Activated naive CD4-positive, alpha-beta T cell treated with anti-CD3 and anti-CD28 coated beads, Interleukin-2, amount 50 U/mL, for 16 hours (primary cell): ENCODE data around the gene TNFAIP8L1.
A peak's percentile ranks its signal among the peaks of the same experiment; 100 is the strongest.

Experiments used
- DNase-seq: peaks from one replicate; pipeline ENCODE4 v3.0.0-alpha.2; 2020

TNFAIP8L1 gene

GRCh38 chr19:4613254-4613751, 26.0 kb upstream of the TNFAIP8L1 start:
- no peak for DNase-seq

DNA sequence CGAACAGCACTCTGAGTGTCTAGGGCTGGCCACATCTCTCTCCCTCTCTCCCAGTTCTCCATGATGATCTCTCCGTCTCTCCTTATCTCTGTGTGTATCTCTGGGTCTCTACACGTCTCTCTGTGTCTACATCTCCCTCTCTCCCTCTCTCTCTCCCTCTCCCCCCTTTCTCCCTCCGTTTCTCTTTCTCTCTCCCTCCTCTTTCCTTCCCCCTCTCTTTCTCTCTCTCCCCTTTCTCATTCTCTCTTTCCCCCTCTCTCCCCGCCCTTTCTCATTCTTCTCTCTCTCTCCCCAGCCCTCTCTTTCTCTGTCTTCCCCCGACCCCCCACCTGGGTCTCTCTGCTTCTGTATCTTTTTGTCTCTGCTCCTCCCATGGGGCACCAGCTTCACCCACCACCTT, 21.3 kb upstream of the TNFAIP8L1 start:
- no peak for DNase-seq

GRCh38 chr19:4619668-4620294, 19.5 kb upstream of the TNFAIP8L1 start:
- no peak for DNase-seq

DNA sequence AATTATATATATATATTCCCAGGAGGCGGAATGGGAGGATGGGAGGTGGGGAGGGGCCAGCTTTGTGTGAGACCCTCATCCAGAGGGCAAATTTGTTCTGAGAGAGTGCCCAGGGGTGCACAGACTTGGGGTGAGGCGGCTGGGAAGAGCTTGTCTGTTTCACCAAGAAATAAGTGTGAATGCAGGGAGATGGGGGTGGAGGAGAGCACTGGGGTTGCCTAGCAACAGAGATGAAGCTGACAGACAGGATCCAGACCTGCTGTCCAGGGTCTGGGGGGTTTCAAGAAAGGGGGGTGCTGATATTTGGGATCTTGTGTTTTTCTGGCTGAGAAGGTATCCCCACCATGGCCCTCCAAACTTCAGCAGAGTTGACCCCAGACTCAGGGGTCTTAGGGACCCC, 18.6 kb upstream of the TNFAIP8L1 start:
- DNase-seq = no peak

- no peak for DNase-seq
Observed at GRCh38 chr19:4622695-4623421, 16.5 kb upstream of the TNFAIP8L1 start.

GRCh38 chr19:4624301-4624700, 15.0 kb upstream of the TNFAIP8L1 start:
- DNase-seq = no peak

DNA sequence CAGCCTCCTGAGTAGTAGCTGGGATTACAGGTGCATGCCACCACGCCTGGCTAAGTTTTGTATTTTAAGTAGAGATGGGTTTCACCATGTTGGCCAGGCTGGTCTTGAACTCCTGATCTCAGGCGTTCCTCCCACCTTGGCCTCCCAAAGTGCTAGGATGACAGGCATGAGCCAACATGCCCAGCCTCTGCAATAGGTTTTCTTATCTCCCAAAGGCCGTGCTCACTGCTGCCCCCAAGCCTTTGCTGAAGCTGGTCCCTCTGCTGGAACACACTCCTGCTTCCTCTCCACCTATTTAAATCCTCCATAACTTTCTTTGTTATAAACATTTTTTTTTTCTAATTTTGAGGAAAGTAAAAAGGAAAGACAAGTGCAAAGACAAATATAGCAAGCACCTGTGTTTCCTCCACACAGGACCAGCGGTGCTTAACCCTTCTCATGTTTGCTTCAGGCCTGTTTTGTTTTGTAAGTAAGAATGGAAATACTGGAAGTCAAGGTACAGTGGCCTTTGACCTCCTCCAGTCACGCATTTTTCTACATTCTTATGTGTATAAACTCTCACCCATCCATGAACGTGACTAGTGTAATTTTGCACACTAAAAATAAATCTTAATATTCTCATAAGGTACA, 14.5 kb upstream of the TNFAIP8L1 start:
- DNase-seq = no peak

GRCh38 chr19:4633140-4633967, 6.0 kb upstream of the TNFAIP8L1 start:
- DNase-seq = peak; percentile 41

DNA sequence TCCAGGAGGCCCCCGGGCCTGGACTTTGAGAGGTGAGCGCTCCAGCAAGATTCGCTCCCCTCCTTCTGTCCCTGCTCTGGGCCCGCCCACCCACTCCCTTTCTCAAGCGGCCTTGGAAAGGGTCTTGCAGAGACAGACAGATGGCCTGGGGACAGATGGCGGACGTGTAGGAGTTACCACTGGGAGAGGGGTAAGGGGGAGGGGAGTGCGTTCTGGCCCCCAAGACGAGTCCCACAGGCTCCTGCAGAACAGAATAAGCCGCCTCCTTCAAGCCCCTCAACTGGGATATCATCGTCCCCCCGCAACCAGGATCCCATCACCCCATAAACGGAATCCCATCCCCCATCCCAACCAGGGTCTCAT, 3.6 kb upstream of the TNFAIP8L1 start:
- DNase-seq = no peak

DNA sequence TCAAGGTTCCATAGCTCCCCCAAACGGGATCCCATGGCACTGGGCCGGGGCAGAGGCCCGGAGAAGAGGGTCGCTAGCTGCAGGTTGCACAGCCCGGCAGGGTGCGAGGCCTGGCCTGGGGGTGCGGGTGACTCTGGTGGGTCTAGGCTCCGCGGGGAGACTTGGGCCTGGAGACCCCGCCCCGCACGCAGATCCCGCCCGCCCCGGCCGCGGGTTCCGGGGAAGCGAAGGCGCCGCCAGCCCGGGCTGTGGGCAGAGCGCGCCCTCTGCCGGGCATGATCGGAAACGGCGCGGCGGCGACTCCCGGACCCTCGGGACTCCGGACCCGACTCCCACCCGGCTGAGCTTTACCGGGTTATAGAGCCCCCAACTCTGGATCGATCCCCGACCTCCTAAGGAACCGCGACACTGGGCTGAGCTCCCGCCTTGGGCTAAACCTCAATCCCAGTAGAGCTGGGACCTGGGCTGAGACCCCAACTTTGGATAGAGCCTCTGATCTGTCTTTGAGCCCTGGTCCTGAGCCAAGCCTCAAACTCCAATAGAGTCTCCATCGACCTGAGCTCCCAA, 3.1 kb upstream of the TNFAIP8L1 start:
- DNase-seq = peak; percentile 79

- DNase-seq = no peak
Observed at GRCh38 chr19:4636761-4637160, 2.6 kb upstream of the TNFAIP8L1 start.

DNA sequence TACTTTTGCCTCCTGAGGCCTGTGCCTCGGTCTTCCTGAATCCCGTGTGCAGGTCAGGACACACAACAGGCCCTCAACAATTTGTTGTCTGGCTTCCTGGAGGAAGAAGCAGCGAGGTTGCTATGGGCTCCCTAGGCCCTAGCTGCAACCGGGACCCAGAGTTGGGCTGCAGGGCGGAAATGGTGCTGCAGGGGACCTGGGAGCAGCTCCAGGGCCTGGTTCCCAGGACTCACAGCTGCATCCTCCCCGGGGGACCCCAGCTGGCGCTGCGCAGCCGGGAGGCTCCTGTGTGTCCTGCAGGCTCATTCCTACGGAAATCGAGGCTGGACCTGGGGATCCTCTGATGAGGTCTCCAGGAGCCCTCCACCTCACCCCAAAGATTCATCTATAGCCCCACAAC, 999 bp upstream of the TNFAIP8L1 start:
- DNase-seq = no peak

- no peak for DNase-seq
Observed at GRCh38 chr19:4639531-4640246, 373 bp downstream of the TNFAIP8L1 start.

- no peak for DNase-seq
Observed at GRCh38 chr19:4640247-4641000, 1.1 kb downstream of the TNFAIP8L1 start.

DNA sequence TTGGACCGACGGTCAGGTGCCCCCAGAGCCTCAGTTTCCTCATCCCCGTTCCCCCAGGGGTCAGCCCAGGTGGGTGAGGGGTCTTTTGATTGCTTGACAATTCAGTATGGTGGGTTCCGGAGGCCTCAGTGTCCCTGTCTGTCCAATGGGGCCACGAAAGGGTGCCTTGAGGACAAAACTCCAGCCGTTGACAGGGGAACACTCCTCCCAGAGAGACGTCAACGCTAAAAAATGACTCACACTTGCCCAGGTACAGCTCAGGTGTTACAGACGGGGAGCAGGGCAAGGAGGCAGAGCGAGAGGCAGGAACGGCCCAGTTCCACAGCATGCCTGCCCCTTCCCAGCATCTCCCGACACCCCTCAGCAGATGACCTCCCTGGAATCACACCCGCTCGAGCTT, 1.8 kb downstream of the TNFAIP8L1 start:
- DNase-seq = no peak

DNA sequence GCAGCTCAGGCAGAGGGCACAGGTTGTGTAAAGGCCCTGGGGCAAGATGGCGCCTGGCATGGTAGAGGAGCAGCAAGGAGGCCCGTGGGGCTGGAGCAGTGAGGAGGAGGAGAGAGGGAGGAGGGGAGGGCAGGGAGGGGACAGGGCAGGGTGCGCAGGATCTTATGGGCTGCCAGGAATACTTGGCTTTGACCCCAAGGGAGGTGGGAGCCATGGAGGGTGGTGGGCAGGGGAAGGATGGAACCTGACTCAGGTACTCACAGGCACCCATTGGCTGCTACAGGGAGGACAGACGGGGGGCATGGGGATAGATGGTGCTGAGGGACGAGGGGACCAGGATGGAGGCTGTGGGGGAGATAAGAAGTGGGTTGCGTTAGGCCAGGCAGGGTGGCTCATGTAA, 3.3 kb downstream of the TNFAIP8L1 start:
- no peak for DNase-seq

DNA sequence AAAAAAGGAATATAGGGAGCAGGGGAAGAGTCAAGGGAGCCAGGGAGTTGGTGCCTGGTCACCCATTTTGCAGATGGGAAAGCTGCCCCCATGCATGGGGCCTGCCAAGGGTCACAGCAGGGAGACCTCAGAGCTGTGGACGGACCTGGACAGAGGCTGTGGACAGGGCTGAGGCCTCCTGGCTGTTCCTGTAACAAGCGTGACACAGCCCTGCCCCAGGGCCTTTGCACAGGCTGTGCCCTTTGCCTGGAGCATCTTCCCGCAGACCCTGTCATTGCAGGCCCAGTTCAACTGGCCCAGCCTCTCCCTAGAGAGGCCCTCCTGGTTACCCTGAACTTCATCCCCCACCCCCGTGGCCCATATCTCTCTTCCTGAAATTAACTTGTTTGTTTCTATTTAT, 6.4 kb downstream of the TNFAIP8L1 start:
- DNase-seq = no peak

DNA sequence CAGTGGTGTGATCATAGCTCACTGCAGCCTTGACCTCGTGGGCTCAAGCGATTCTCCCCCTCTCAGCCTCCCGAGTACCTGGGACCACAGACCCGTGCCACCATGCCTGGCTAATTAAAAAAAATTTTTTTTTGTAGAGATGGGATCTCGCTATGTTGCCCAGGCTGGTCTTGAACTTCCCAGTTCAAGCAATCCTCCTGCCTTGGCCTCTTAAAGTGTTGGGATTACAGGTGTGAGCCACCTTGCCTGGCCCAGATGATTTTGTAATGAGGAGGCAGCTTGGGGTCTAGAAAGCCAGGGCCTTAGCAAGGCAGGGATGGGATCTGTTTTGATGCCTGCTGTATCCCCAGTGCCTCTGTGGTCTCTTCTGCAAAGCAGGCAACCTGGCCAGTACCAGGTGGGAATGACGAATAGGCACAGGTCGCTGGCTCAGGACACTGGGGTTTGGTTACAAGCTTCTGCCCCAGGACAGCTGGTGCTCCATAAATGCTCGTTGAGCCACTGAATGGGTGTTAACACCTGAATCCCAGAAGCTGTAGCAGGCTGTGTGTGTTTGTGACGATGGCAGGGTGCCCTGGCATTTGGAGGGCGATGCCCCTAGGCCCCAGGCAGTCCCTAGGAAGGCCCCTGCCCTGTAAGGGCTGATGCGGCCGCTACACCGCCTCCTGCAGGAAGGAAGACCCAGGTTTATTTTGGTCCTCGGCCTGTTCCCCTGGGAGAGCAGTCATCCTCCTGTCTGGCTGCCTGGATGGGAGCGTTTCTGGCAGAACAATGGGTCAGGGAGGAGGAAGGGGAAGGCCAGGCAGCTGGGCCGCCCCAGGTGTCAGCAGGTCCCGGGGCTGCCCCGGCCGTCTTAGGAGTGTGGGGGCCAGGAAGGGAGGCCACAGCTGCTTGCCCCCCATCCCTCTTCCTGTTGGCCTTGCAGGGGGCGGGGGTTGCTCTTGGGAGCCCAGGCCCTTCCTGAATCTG, 8.6 kb downstream of the TNFAIP8L1 start:
- no peak for DNase-seq

DNA sequence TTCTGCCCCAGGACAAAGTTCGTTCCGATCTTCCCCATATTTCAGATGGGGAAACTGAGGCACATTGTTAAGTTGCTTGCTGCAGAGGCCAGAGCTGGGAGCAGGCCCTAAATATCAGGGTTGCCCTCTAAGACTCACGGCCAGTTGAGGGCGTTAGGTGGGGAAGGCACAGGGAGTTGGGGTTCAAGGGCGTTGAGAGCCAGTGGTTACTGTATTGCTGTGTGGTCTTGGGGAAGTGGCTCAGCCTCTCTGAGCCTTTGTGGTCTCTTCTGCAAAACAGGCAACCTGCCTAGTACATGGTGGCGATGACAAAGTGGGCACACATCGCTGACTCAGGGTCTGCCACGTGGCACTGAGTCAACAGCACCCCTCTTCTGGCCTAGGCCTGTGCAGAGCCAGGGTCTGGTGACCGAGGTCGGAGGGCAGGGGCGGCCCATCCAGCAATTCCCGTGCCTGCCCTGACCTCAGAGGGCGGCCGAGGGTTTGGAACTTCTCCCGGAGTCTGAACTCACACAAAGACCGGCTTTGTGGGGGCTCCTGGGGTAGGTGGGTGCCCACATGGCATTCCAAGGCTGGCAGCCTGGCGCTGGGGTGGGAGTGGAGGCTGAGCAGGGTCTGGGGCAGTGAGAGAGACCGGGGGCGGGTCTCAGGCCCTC, 10.2 kb downstream of the TNFAIP8L1 start:
- DNase-seq = no peak

GRCh38 chr19:4650159-4650558, 10.8 kb downstream of the TNFAIP8L1 start:
- DNase-seq = no peak
